ENCODE data around the gene SDR42E2.
"Not testable (repeated sequence)": the region's sequence is repeated elsewhere in the genome, so short reads cannot be mapped to it uniquely, and the experiment has no call there.

Gene SDR42E2

DNA sequence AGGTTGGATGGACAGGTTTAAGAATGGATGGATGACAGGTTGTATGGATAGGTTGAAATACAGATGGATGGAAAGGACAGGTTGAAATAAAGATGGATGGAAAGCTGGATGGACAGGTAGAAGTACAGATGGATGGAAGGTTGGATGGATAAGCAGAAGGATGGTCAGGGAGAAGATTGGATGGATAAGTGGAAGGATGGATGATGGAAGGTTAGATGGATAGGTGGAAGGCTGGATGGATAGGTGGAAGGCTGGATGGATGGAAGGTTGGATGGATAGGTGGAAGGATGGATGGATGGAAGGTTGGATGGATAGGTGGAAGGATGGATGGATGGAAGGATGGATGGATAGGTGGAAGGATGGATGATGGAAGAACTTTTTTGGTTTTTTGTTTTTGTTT lies 905 bp upstream of the SDR42E2 start:
- no peak for DNase-seq (ENCODE audit: low read depth in 2 of 2, low spot score in 1 of 2)

- DNase-seq (ENCODE audit: low read depth in 2 of 2, low spot score in 1 of 2) = no peak
These were observed 327 bp downstream of the SDR42E2 start for GRCh38 chr16:22162656-22163009.

DNA sequence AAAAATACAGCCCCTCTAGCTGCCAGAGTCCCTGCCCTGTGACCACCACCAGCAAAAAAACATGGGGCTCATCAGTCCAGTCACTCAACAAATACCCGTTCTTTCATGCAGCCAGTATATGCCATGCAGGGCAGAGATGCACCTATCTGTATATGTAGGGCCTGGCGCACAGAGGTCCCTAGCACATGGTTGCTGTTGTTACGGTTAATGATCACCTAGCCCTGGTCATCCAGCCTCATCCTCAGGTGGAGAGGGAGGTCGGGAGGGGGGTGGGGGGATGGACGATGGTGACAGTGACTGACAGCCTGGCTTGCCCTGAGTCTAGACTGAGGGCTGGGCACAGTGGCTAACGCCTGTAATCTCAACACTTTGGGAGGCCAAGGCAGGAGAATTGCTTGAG lies 1.5 kb downstream of the SDR42E2 start:
- no peak for DNase-seq (ENCODE audit: low read depth in 2 of 2, low spot score in 1 of 2)

- DNase-seq (ENCODE audit: low read depth in 2 of 2, low spot score in 1 of 2) = no peak
These were observed 2.2 kb downstream of the SDR42E2 start for GRCh38 chr16:22164482-22164881.

DNA sequence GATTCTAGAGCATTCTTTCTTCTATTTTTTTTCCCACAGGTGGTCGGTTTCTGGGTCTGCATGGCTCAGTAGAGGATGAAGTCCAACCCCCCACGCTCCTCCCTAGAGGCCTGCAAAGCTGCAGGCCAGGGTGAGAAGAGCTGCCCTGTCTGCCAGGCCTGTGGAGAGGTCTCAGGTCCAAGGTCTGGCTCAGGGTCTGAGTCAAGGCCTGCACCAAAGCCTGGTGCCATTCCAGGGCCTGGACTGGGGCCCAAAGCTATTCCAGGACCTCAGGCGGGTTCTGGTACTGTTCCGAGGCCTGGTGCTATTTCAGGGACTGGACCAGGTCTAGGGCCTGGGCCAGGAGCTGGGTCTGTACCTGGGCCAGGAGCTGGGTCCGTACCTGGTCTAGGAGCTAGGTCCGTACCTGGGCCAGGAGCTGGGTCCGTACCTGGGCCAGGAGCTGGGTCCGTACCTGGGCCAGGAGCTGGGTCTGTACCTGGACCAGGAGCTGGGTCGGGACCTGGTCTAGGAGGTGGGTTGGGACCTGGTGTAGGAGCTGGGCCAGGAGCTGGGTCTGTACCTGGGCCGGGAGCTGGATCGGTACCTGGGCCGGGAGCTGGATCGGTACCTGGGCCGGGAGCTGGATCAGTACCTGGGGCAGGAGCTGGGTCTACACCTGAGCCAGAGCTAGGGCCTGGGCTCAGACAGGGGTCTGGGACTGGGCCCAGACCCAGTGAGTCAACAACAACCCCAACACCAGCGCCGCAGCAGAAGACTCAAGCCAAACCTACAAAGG lies 3.4 kb downstream of the SDR42E2 start:
- no peak for DNase-seq (ENCODE audit: low read depth in 2 of 2, low spot score in 1 of 2)

DNA sequence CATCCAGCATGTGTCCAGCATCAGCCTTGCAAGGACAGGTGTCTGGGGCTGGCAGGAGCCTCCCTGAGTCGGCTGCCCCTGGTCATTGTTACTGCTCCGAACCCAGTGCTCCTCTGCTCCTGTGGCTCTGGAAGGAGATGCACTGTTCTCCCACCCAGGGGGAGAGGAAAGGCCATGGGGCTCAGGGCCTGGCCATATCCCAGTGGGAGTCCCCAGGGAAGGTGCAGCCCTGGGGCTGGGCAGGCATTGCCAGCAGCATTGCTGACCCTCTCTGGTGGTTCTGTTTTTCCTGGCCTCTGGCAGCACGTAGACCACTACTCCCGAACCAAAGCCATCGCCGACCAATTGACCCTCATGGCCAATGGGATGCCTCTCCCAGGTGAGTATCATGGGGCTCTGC lies 9.6 kb downstream of the SDR42E2 start:
- DNase-seq (ENCODE audit: low read depth in 2 of 2, low spot score in 1 of 2) = no peak

DNA sequence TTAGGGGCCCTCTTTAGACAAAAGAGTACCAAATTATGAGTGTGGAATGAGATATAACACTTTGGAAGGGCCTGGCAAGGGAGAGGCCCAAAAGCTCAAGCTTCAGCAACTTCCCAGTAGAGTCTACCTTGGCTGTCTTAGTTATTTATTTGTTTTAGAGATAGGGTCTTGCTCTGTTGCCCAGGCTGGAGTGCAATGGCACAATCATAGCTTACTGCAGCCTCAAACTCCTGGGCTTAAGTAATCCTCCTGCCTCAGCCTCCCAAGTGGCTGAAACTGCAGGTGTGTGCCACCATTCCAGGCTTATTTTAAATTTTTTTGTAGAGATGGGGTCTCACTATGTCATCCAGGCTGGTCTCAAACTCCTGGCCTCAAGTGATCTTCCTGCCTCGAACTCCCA lies 10.3 kb downstream of the SDR42E2 start:
- not testable (repeated sequence) for DNase-seq (ENCODE audit: low read depth in 2 of 2, low spot score in 1 of 2)

GRCh38 chr16:22174642-22175041 lies 12.3 kb downstream of the SDR42E2 start:
- no peak for DNase-seq (ENCODE audit: low read depth in 2 of 2, low spot score in 1 of 2)

- DNase-seq (ENCODE audit: low read depth in 2 of 2, low spot score in 1 of 2) = no peak
These were observed 15.9 kb downstream of the SDR42E2 start for GRCh38 chr16:22177968-22178930.

GRCh38 chr16:22181426-22181825 lies 19.1 kb downstream of the SDR42E2 start:
- no peak for DNase-seq (ENCODE audit: low read depth in 2 of 2, low spot score in 1 of 2)

DNA sequence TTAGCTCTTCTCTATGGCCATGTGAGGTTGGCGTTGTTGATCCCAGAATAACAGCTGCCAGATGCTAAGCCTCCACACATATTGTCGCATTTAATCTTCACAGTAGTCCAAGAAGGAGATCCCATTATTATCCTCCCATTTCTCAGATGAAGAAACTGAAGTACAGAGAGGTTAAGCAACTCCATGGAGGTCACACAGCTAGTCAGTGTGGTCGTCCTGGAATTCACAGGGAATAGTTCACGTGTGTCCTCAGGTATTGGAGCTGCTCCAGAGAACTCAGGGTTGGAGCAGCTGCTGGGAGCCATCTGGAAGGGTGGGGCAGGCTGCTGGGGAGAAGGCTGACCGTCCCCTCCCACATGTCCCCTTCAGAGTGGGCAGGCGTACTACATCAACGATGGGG lies 19.5 kb downstream of the SDR42E2 start:
- DNase-seq (ENCODE audit: low read depth in 2 of 2, low spot score in 1 of 2) = no peak

- no peak for DNase-seq (ENCODE audit: low read depth in 2 of 2, low spot score in 1 of 2)
These were observed 21.0 kb downstream of the SDR42E2 start for GRCh38 chr16:22183335-22183734.

DNA sequence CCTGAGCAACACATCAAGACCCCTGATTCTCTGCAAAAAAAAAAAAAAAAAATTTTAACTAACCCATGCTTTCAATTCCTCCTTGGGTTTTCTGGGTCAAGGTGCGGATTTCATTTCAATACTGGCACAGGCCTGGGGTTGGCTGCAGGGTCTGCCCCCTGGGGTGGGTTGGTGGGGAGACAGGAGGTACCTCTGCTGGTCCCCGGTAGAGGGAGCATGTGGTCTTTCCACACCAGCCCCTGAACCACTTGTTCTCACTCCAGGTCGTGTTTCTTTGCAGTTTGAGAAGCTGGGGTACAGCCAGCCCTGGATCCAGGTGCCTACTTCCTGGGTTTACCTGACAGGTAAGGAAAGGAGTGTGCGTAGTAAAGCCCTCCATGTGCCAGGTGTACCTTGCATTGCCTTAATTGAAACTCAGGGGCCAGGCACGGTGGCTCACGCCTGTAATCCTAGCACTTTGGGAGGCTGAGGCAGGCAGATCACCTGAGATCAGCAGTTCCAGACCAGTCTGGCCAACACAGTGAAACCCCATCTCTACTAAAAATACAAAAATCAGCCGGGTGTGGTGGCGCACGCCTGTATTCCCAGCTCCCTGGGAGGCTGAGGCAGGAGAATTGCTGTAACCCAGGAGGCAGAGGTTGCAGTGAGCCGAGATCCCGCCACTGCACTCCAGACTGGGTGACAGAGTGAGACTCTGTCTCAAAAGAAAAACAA lies 21.8 kb downstream of the SDR42E2 start:
- no peak for DNase-seq (ENCODE audit: low read depth in 2 of 2, low spot score in 1 of 2)

- DNase-seq (ENCODE audit: low read depth in 2 of 2, low spot score in 1 of 2) = no peak
These were observed 22.3 kb downstream of the SDR42E2 start for GRCh38 chr16:22184615-22184968.

DNA sequence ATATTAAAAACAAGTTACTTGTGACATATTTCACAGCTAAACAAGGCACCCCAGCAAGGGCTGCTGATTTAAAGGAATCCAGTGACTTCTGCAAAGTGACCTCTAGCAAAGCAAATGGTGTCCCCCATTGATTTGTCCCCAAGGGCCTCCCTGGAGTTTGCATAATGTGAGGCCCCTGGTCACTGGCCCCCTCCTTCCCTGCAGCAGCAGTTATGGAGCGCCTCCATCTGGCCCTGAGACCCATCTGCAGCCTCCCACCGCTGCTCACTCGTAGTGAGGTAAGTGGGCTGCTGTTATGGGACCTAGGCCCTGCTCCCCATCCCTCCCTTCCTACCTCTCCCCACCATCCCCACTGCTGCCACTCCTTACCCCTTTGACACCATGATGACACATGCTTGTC lies 24.2 kb downstream of the SDR42E2 start:
- DNase-seq (ENCODE audit: low read depth in 2 of 2, low spot score in 1 of 2) = no peak

- DNase-seq (ENCODE audit: low read depth in 2 of 2, low spot score in 1 of 2) = no peak
These were observed 25.9 kb downstream of the SDR42E2 start for GRCh38 chr16:22188267-22188594.

GRCh38 chr16:22188595-22189442 lies 26.5 kb downstream of the SDR42E2 start:
- DNase-seq (ENCODE audit: low read depth in 2 of 2, low spot score in 1 of 2) = peak; percentile 21 to 37

DNA sequence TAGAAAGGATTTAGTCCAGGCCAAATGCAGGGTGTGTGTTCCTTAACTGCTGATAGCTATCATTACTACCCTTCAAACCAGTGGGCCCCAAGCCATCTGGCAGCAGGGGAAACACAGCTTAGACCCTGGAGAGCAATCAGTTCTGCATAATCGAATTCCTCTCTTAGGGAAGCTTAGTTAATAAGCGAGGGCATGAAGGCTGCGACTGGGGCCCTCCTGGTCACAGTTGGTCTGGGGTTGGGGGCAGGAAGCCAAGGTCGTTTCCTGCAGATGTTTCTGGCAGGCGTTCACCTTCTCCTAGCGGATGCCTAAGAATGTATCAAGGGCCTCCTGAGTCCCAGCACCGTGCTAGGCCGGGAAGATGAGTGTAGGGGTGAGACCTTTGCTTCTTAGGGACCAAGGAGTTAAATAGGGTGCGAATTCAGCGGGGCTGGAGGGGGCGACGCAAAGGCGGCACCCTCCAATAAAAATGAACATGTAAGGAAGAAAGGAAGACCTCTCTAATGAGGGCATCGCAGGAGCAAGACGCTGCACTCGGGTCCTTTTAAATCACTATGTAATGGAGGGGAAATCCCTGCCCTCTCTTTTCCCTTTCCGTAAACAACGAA lies 27.3 kb downstream of the SDR42E2 start:
- no peak for DNase-seq (ENCODE audit: low read depth in 2 of 2, low spot score in 1 of 2)

- DNase-seq (ENCODE audit: low read depth in 2 of 2, low spot score in 1 of 2) = peak; percentile 85 to 87
These were observed 27.9 kb downstream of the SDR42E2 start for GRCh38 chr16:22190081-22190775.

Data from stimulated activated CD8-positive, alpha-beta memory T cell treated with anti-CD3 and anti-CD28 coated beads, Interleukin-4, amount 100 ng/mL, for 4 hours (primary cell).